Nephron (organoid): ENCODE data around the gene DLG3.

Experiments used
- H3K27ac Mint-ChIP-seq, 3 experiments: 2 replicates each; pipeline ENCODE4 v1.8.0; 2020; ENCODE audit warnings: mixed read lengths in 3 of 3, mild to moderate bottlenecking in 2 of 3, moderate library complexity in 1 of 3
- H3K27me3 Mint-ChIP-seq: 2 replicates; pipeline ENCODE4 v1.8.0; 2021; ENCODE audit warnings: low read depth, mild to moderate bottlenecking, moderate library complexity, mixed read lengths
- H3K36me3 Mint-ChIP-seq: 2 replicates; pipeline ENCODE4 v1.8.0; 2020; ENCODE audit warnings: low read depth, mixed read lengths
- H3K4me1 Mint-ChIP-seq: 2 replicates; pipeline ENCODE4 v1.8.0; 2020; ENCODE audit warnings: mixed read lengths
- H3K4me3 Mint-ChIP-seq, 3 experiments: 2 replicates each; pipeline ENCODE4 v1.8.0; 2020; ENCODE audit warnings: mild to moderate bottlenecking in 3 of 3, mixed read lengths in 3 of 3, moderate library complexity in 2 of 3
- H3K9me3 Mint-ChIP-seq: 2 replicates; pipeline ENCODE4 v1.8.0; 2020; ENCODE audit warnings: mixed read lengths
- TF ChIP-seq, protein P1 (sequence below), 3 experiments: fragments of 200-600 bp; sonication (generic); IDR thresholded peaks; one replicate each; pipeline ENCODE4 v1.5.0; 2021; ENCODE audit warnings: antibody characterized with exemption in 3 of 3; ENCODE audit not compliant: unreplicated experiment in 3 of 3

DLG3 gene

DNA sequence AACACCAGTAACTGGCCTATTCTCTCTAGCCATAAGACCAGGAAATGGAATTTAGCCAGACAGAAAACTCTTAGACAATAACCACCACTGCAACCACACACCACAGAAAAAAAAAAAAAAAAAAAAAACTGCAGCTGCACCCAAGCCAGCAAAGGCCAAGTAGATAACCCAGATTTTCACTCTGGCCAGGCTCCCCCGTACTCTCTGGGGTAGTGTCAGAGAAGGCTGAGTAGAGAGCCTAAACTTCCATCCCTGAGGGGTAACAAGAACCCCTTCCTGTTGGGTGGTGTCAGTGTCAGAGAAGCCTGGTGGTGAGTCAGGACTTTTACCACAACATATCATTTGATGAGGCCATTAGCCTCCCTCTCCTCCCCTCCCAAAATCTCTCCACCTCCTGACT, 5.6 kb upstream of the DLG3 start:
- Mint-ChIP-seq H3K9me3 (peaks cover 6% of the 10 kb centered on the region), H3K27me3 (peaks cover 76% of the 10 kb centered on the region), H3K36me3 (no peaks in the 10 kb centered on the region), H3K4me3 (no peak overlapping the region), H3K27ac (no peak overlapping the region), H3K4me1 (no peaks in the 10 kb centered on the region)
- TF ChIP-seq, protein P1, sequence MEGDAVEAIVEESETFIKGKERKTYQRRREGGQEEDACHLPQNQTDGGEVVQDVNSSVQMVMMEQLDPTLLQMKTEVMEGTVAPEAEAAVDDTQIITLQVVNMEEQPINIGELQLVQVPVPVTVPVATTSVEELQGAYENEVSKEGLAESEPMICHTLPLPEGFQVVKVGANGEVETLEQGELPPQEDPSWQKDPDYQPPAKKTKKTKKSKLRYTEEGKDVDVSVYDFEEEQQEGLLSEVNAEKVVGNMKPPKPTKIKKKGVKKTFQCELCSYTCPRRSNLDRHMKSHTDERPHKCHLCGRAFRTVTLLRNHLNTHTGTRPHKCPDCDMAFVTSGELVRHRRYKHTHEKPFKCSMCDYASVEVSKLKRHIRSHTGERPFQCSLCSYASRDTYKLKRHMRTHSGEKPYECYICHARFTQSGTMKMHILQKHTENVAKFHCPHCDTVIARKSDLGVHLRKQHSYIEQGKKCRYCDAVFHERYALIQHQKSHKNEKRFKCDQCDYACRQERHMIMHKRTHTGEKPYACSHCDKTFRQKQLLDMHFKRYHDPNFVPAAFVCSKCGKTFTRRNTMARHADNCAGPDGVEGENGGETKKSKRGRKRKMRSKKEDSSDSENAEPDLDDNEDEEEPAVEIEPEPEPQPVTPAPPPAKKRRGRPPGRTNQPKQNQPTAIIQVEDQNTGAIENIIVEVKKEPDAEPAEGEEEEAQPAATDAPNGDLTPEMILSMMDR (IDR thresholded peaks at IDR 0.05; ENCODE audit: unreplicated experiment in 3 of 3), result no peak

DNA sequence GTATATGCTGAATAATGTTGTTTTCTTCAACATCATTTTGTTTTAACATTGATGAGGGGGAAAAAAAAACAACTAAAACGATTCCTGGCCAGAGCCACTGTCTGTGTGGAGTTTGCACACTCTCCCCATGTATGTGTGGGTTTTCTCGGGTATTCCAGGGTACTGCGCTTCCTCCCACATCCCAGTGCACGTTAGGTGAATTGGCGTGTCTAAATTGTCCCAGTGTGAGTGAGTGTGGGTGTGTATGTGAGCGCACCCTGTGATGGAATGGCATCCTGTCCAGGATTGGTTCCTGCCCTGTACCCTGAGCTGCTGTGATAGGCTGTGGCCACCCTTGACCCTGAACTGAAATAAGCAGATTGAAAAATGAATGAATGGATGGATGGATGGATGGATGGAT, 2.4 kb upstream of the DLG3 start:
- Mint-ChIP-seq H3K4me3 (no peak overlapping the region), H3K9me3 (peaks cover 9% of the 10 kb centered on the region), H3K4me1 (no peaks in the 10 kb centered on the region), H3K36me3 (no peaks in the 10 kb centered on the region), H3K27me3 (peaks cover 91% of the 10 kb centered on the region), H3K27ac (no peak overlapping the region)
- TF ChIP-seq, protein P1 (IDR thresholded peaks at IDR 0.05; ENCODE audit: unreplicated experiment in 3 of 3), result no peak

DNA sequence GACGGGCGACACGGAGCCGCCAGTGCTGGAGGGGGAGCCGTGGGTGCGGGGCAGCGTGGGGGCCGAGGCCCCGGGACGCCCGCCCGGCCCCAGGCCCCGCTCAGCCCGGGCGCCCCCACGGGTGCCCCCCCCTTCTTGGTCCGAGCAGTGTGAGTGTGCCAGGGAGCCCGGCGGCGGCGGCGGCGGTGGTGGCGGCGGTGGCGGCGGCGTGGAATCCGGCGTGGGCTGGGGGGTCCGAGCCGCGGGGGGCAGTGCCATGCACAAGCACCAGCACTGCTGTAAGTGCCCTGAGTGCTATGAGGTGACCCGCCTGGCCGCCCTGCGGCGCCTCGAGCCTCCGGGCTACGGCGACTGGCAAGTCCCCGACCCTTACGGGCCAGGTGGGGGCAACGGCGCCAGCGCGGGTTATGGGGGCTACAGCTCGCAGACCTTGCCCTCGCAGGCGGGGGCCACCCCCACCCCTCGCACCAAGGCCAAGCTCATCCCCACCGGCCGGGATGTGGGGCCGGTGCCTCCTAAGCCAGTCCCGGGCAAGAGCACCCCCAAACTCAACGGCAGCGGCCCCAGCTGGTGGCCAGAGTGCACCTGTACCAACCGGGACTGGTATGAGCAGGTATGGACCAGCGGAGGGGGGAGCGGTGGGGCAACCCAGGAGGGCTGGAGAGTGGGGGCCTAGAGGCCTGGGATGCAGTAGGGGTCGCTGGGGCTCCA, 466 bp downstream of the DLG3 start:
- TF ChIP-seq, protein P1 (IDR thresholded peaks at IDR 0.05; ENCODE audit: unreplicated experiment in 3 of 3), result no peak
- H3K27me3 Mint-ChIP-seq, result peaks cover 75% of the 10 kb centered on the region
- no peak overlapping the region for H3K4me3 Mint-ChIP-seq
- H3K4me1 Mint-ChIP-seq, result no peaks in the 10 kb centered on the region
- H3K9me3 Mint-ChIP-seq, result peaks cover 10% of the 10 kb centered on the region
- H3K27ac Mint-ChIP-seq, result no peak overlapping the region
- H3K36me3 Mint-ChIP-seq, result no peaks in the 10 kb centered on the region

DNA sequence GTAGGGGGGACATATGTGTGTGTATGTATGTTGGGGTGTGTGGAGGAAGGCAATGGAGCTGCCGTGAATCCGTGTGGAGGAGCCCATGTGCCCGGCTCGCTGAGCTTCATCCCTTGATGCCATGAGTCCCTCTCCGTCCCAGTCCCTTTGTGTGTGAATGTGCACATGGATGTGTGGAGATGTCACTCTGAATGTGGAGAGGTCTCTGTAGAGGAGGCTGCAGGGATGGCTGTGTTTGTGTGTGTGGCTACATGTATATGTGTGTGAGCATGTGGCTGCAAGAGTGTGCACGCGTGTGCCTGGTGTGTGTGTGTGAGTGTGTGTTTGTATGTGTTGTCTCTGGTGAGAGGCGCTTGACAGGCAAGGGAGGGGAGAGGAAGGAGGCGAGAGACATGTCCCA, 1.3 kb downstream of the DLG3 start:
- no peak overlapping the region for H3K27ac Mint-ChIP-seq
- H3K27me3 Mint-ChIP-seq, result peaks cover 67% of the 10 kb centered on the region
- H3K4me1 Mint-ChIP-seq, result no peaks in the 10 kb centered on the region
- H3K9me3 Mint-ChIP-seq, result peaks cover 11% of the 10 kb centered on the region
- no peaks in the 10 kb centered on the region for H3K36me3 Mint-ChIP-seq
- TF ChIP-seq, protein P1 (IDR thresholded peaks at IDR 0.05; ENCODE audit: unreplicated experiment in 3 of 3), result no peak
- H3K4me3 Mint-ChIP-seq, result peak overlapping the region in 2 of 3 experiments; percentile 0 to 3

DNA sequence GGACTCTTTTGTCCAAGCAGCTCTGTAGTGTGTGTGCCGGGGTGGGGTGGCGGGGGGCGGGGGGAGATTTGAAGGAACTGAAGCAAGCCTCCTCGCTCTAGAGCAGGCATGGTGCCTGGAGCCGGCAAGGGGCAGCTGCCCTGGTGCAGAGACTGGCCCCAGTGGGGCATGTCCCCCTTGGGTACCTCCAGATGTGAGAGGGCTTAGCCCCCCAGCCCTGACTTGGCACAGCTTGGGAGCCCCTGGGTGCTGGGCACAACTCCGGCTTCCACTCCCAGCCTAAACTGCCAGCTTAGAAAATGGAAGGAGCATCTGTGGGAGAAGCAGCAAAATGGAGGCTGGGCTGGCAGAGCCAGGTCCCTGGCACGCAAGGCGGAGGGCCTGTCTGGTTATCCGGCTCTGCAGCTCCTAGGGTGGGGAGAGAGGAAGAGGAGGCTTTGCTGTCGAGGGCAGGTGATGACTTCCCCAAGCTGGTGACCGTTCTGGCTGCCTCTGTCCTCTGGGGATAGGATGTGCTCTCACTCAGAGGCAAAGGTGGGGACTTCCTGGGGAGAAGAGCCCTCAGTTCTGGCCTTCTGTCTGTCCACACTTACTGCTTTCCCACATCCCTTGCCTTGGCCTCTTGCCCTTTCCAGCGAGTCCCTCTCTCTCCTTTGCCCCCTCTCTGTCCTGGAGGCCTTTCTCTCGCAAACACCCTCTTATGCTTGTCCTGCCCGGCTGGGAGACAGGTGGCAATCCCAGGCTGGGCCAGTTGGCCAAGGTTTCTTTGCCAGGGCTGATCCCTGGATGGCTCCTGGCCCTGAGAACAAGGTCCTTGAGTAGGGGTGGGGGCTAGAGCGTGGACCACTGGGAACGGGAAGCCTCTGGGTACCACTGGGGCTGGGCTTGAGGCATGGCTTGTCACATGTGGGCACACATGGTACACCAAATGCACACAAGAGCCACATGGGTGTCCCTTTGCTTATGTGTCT, 2.0 kb downstream of the DLG3 start:
- Mint-ChIP-seq H3K36me3 (no peaks in the 10 kb centered on the region), H3K4me1 (no peaks in the 10 kb centered on the region), H3K27ac (no peak overlapping the region), H3K27me3 (peaks cover 61% of the 10 kb centered on the region), H3K4me3 (no peak overlapping the region), H3K9me3 (peaks cover 11% of the 10 kb centered on the region)
- TF ChIP-seq, protein P1 (IDR thresholded peaks at IDR 0.05; ENCODE audit: unreplicated experiment in 3 of 3), result no peak
